GM23248 (cell line): ENCODE measurements around the gene ARMC7.

Source experiments
- EZH2 ChIP-seq: fragments of 200-600 bp; sonication (generic); IDR thresholded peaks from 2 replicates; pipeline ENCODE4 v1.6.1; 2018; ENCODE audit warnings: antibody characterized with exemption, mild to moderate bottlenecking; ENCODE audit not compliant: insufficient read depth, poor library complexity, severe bottlenecking
- EZH2phosphoT487 ChIP-seq: fragments of 200-600 bp; sonication (generic); IDR thresholded peaks from 2 replicates; pipeline ENCODE4 v1.6.1; 2018; ENCODE audit warnings: antibody characterized with exemption, moderate library complexity, mild to moderate bottlenecking, low read depth; ENCODE audit not compliant: insufficient read depth

DNA sequence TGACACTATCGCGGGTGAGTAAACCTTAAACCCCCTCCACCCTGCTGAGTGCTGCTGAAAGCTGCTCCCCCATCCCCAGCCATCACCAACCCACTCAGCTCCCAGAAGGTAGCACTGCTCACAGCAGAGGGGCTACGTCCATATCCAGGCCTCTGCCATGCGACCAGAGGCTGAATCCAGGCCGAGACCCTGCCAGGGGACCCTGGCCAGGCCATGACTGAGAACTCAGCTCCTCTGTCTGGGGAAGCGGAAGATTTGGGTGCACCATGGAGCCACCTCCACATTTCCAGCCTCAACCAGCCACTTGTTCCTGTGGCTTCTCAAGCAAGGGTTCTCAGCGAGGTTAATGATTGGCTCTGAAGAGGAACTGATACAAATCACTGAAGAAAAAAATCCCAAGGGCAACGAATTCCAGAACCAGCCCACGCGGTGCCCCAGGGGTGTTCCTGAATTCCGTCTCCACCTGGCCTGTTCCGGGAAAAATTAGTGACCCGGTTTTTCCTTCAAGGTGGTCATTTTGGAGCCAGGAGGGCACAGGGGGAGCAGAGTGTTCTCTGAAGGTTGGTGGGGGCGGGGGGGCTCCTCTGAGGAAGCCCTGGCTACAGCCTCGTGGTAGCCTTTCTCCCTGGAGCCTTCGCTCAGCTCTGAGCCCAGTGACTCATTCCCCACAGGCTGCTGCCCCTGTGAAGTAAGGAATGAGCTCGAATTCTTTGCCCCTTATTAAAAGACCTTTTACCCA lies 31.3 kb upstream of the ARMC7 start:
- TF ChIP-seq EZH2 (no peak), EZH2phosphoT487 (no peak)
